DND-41 (cell line): ENCODE results near the gene PHYHIPL.

Experiments used
- CTCF ChIP-seq: IDR thresholded peaks from 2 replicates; pipeline ENCODE4 v1.5.1; 2012; ENCODE audit warnings: borderline replicate concordance, low read length, moderate library complexity, mild to moderate bottlenecking; ENCODE audit not compliant: poor library complexity, severe bottlenecking; ENCODE audit errors: extremely low read depth
- EZH2 ChIP-seq: IDR thresholded peaks from 3 replicates; pipeline ENCODE4 v1.6.1; 2012; ENCODE audit warnings: borderline replicate concordance, low read depth, mild to moderate bottlenecking, moderate library complexity, low read length, inconsistent platforms; ENCODE audit not compliant: severe bottlenecking

- TF ChIP-seq CTCF (no peak), EZH2 (no peak)
Observed at GRCh38 chr10:59266321-59266720, 89.9 kb downstream of the PHYHIPL start.
